SIG-M5 treated with dmso at 0.1 percent for 504 hours (cell line): ENCODE measurements around the gene NIPBL.
"Not testable (repeated sequence)": the region's sequence is repeated elsewhere in the genome, so short reads cannot be mapped to it uniquely, and the experiment has no call there.

ENCODE experiments used
- DNase-seq: peaks from one replicate; lab custom pipeline; 2025; ENCODE audit not compliant: unreplicated experiment; lab: John Stamatoyannopoulos, UW

The NIPBL gene

DNA sequence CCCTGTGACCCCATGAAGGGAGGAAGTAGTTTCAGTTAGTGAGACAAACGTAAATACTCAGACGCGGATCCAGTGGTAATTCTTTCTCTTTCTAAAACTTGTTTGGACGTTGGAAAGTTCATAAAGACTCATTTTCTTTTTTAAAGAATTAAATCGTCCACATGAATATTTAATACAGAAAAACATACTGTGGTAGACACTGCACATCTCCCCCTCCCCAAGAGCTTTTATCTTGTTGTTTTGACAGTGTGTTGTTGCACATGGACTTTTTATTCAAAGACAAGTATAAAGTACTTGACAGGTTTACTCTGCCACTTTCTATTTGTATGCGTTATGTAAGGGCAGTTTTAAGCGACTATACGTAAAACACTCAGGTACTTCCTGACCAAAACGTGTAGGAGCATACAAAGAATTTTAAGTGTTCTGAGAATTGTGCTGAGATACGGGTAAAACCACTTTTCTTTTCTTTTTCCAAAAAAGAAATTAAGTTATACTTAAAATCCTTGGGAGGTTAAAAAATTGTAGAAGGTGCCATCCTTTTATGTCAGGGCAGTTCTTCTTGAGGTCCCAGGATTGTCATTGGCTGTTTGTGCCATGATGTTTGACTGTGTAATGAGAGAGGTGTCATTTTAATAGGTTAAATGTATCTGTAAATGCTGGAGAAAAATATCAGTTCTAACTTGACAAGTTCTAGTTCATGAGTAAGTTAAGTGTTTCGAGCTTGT is 1.3 kb downstream of the NIPBL start:
- peak; percentile 43 for DNase-seq

- no peak for DNase-seq
These were observed 2.0 kb downstream of the NIPBL start for GRCh38 chr5:36878392-36879082.

DNA sequence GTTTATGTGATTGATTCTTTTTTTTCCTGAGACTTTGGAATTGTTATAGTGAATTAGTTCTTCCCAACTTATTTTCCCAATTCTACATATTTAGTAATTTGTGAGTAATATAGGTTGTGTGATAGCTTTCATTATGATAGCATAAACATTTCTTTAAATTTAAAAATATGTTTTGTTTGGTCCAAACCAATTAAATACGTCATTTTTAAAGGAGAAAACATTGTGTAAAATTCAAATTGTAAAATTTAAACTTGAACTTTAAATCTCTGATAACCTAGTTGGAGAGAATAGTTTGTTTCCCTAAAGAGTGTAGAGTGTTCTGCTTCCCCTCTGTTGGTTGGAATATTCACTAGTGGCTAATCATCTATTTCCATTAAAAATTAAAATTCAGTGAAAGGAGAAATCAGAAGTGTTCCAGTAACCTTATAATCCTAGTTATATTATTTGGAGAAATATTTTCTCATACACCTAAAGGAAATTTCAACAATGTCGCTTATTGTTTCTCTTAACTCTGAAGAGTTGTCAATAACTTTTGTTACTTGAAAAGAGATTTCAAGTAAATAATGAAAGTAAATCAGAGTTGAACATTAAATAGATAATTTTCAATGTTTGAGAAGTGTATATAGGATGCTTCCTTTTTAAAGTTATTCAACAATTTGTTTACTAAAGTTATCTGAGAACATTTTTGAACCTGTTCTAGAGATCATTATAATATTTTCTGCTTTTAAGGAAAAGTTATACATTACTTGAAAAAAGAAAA is 2.9 kb downstream of the NIPBL start:
- no peak for DNase-seq

DNA sequence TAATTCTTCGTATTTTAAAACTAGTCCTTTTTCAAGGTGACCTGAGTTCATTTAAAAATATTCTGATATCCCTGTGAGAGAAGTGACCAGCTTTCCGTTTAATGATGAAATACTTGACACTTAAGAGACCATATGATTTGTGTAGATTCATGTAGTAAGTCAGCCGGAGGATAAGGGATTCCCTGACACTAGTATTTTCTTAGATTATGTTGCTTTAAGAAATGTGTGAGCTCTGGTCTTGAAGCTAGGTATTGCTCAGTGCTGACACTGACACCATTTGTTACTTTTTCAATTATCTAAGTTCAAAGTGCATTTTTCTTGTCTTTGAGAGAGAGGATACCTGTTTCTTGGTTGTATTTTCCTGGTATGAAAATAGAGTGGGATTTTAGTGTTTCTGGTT is 4.2 kb downstream of the NIPBL start:
- DNase-seq: peak; percentile 21

- no peak for DNase-seq
These were observed 4.7 kb downstream of the NIPBL start for GRCh38 chr5:36881304-36881703.

GRCh38 chr5:36881807-36882206 is 5.2 kb downstream of the NIPBL start:
- no peak for DNase-seq

GRCh38 chr5:36882250-36882649 is 5.7 kb downstream of the NIPBL start:
- DNase-seq: no peak

GRCh38 chr5:36883894-36884462 is 7.4 kb downstream of the NIPBL start:
- DNase-seq: no peak

GRCh38 chr5:36885149-36885548 is 8.6 kb downstream of the NIPBL start:
- DNase-seq: no peak

- DNase-seq: no peak
These were observed 9.3 kb downstream of the NIPBL start for GRCh38 chr5:36885566-36886485.

GRCh38 chr5:36886791-36887190 is 10.2 kb downstream of the NIPBL start:
- DNase-seq: no peak

GRCh38 chr5:36887532-36887931 is 11.0 kb downstream of the NIPBL start:
- DNase-seq: no peak

GRCh38 chr5:36888303-36888702 is 11.7 kb downstream of the NIPBL start:
- no peak for DNase-seq

DNA sequence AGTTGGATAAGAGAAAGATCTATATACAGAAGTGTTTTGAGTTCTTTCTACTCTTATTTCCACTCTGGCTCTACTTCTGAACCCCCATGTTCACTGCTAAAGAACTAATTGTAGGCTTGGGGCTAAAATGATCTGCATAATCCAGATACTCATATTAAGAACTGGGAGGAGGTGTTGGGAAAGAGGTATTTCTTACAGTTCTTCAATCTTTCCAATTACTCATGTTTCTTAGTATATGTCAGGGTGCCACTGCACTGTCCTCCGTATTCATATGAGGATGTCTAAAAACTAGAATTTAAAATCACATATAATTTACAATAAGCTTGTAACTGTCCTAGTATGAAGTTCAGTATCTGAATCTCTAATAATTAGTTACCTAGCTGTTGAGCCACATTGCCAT is 12.7 kb downstream of the NIPBL start:
- no peak for DNase-seq

- no peak for DNase-seq
These were observed 14.7 kb downstream of the NIPBL start for GRCh38 chr5:36891266-36891665.

- DNase-seq: not testable (repeated sequence)
These were observed 15.7 kb downstream of the NIPBL start for GRCh38 chr5:36892085-36892830.

GRCh38 chr5:36894954-36895353 is 18.4 kb downstream of the NIPBL start:
- DNase-seq: no peak

DNA sequence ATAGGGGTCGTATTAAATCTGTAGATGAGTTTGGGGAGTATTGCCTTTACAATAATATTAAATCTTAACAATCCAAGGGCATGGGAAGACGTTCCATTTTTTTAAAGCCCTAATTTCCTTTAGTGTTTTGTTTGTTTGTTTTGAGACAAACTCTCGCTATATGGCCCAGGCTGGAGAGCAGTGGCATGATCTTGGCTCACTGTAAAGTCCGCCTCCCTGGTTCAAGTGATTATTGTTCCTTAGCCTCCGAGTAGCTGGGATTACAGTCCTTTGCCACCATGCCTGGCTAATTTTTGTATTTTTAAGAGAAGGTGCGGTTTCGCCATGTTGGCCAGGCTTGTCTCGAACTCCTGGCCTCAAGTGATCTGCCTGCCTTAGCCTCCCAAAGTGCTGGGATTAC is 19.9 kb downstream of the NIPBL start:
- DNase-seq: no peak

- DNase-seq: no peak
These were observed 21.0 kb downstream of the NIPBL start for GRCh38 chr5:36897616-36898015.

DNA sequence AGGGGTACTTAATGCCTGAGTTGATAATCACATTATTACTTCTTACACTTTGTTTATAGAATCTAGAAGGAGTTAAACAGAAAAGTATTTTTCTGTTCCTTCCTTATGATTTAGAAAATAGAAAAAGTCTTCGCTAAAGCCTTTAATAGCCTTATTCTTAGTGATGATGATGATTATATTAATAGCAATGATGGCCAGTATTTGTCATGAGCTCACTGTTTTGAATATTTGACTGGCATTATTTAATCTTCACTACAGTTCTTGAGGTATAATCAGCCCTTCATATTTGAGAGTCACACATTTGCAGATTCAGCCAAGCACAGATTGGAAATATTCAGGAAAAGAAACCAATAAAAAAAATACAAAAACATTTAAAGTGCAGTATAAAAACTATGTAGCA is 23.3 kb downstream of the NIPBL start:
- no peak for DNase-seq
